KMS-11 (cell line): ENCODE measurements around the gene MRPL58.

Experiments
- H2AFZ ChIP-seq: fragments of 200-600 bp; sonication (generic); 2 replicates; pipeline ENCODE4 v1.6.1; 2016; ENCODE audit warnings: antibody characterized with exemption, mixed run types, low read depth
- H3K27ac ChIP-seq: fragments of 200-600 bp; sonication (generic); 2 replicates; pipeline ENCODE4 v1.6.1; 2016; ENCODE audit warnings: mild to moderate bottlenecking, mixed run types
- H3K27me3 ChIP-seq: fragments of 200-600 bp; sonication (generic); 2 replicates; pipeline ENCODE4 v1.6.1; 2017; ENCODE audit warnings: mild to moderate bottlenecking, low read depth, mixed run types, moderate library complexity; ENCODE audit not compliant: insufficient read depth
- H3K36me3 ChIP-seq: fragments of 200-600 bp; sonication (generic); 2 replicates; pipeline ENCODE4 v1.6.1; 2017; ENCODE audit warnings: mild to moderate bottlenecking, mixed run types; ENCODE audit not compliant: insufficient read depth
- H3K4me1 ChIP-seq: fragments of 200-600 bp; sonication (generic); 2 replicates; pipeline ENCODE4 v1.6.1; 2016; ENCODE audit warnings: mild to moderate bottlenecking, low read depth, mixed run types; ENCODE audit not compliant: poor library complexity, severe bottlenecking
- H3K4me2 ChIP-seq: fragments of 200-600 bp; sonication (generic); 2 replicates; pipeline ENCODE4 v1.7.0; 2016; ENCODE audit warnings: mild to moderate bottlenecking, mixed run types
- H3K4me3 ChIP-seq: fragments of 200-600 bp; sonication (generic); IDR thresholded peaks from 2 replicates; pipeline ENCODE4 v1.6.1; 2017; ENCODE audit warnings: low read depth, low read length, mixed read lengths; ENCODE audit not compliant: insufficient read depth
- H3K79me2 ChIP-seq: fragments of 200-600 bp; sonication (generic); 2 replicates; pipeline ENCODE4 v1.6.1; 2016; ENCODE audit warnings: low read depth, mixed run types; ENCODE audit not compliant: insufficient read depth
- H3K9ac ChIP-seq: fragments of 200-600 bp; sonication (generic); 2 replicates; pipeline ENCODE4 v1.6.1; 2016; ENCODE audit warnings: mild to moderate bottlenecking, mixed run types
- H4K20me1 ChIP-seq: fragments of 200-600 bp; sonication (generic); 2 replicates; pipeline ENCODE4 v1.6.1; 2016; ENCODE audit warnings: mild to moderate bottlenecking, mixed run types; ENCODE audit not compliant: insufficient read depth
- TF ChIP-seq, protein P1 (sequence below): fragments of 200-600 bp; sonication (generic); conservative IDR thresholded peaks from 2 replicates; pipeline ENCODE4 v1.6.1; 2017; ENCODE audit warnings: low read depth, mild to moderate bottlenecking, antibody characterized with exemption, low read length, moderate library complexity, mixed read lengths

The MRPL58 gene

DNA sequence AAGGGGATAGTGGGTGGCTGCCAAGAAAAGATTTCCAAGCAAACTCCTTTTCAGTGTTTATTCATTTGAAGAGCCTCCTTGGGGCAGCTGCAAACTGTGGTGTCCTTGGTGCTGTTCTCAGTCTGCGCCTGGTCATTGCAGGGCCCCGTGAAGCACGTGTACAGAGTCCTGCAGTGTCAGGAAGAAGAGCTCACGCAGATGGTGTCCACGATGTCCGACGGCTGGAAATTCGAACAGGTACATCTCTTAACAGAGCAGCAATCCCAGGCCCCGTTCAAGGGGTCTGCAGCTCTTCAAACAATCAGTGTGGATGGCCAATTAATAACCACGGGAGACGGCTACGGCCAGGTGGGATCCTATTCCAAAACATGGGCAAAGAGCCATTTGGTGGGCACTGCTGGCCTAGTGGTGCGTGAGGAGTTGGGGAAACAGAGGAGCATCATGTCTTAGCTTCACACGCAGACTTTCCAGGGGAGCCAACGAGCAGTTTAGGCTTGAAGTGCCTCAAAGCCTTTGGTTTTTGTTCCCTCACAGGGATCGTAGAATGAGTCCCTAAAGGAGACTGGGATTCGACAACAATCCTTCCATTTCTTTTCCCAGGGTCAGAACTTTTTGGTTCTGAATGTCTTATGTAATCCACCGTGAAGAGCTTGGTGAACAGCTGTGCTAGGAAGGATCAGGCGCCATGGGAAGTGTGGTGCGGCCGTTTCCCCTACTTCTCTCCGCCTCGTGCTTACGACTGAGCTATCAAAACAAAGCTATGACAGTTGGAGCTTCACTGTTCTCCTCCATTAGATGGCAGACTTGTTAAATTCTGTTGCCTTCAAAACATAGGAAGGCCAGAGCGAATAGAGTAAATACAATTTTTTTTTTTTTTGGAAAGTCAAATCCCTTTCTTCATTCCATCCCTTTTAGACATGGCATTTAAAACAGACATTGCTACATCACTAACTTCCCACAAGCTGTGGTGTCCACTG is 47.2 kb downstream of the MRPL58 start:
- H3K4me1 ChIP-seq: peaks cover 4% of the 10 kb centered on the region
- peaks cover 2% of the 10 kb centered on the region; the same call in 1 of the 2 replicates for H3K36me3 ChIP-seq
- H3K4me2 ChIP-seq: no peak overlapping the region
- H3K9ac ChIP-seq: no peak overlapping the region
- H2AFZ ChIP-seq: no peak overlapping the region
- H3K79me2 ChIP-seq: no peaks in the 10 kb centered on the region
- H3K4me3 ChIP-seq: no peak overlapping the region
- no peaks in the 10 kb centered on the region for H3K27me3 ChIP-seq
- H4K20me1 ChIP-seq: no peaks in the 10 kb centered on the region
- no peak overlapping the region for H3K27ac ChIP-seq
- TF ChIP-seq, protein P1, sequence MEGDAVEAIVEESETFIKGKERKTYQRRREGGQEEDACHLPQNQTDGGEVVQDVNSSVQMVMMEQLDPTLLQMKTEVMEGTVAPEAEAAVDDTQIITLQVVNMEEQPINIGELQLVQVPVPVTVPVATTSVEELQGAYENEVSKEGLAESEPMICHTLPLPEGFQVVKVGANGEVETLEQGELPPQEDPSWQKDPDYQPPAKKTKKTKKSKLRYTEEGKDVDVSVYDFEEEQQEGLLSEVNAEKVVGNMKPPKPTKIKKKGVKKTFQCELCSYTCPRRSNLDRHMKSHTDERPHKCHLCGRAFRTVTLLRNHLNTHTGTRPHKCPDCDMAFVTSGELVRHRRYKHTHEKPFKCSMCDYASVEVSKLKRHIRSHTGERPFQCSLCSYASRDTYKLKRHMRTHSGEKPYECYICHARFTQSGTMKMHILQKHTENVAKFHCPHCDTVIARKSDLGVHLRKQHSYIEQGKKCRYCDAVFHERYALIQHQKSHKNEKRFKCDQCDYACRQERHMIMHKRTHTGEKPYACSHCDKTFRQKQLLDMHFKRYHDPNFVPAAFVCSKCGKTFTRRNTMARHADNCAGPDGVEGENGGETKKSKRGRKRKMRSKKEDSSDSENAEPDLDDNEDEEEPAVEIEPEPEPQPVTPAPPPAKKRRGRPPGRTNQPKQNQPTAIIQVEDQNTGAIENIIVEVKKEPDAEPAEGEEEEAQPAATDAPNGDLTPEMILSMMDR: 0 out of 2 replicates have a peak, but pooled peaks have one; percentile 14

DNA sequence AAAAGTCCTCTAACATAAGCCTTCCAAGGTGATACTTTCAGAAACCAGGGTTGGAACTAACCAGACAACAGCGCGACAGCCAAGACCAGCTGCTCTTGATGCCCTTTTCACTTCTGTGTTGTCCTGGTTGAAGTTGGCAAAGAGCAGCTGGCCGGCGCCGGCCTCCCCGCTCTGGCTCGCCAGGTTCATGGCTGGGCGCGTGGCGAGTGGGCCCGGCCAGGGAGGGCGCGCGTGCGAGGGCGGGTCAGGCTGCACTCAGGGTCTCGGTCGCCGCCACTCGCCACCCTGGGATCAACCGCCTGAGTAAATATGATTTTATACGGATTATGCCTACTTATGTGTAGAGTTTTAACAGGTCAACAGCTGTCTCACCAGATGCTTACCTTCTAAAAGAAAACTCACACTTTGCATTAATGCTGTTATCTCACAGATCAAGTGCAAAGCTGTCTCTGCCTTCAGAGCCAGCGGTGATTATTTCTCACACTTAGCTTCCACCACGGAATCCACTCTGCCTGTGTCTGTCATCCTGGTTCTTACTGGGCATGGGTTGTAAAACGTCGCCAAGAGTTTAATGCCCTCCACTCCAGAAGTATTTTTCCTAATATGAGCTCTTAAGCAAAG is 48.1 kb downstream of the MRPL58 start:
- Histone ChIP-seq H2AFZ (no peak overlapping the region), H3K4me1 (peaks cover 13% of the 10 kb centered on the region), H3K4me3 (no peak overlapping the region), H4K20me1 (no peaks in the 10 kb centered on the region), H3K4me2 (no peak overlapping the region), H3K27ac (no peak overlapping the region), H3K79me2 (no peaks in the 10 kb centered on the region), H3K27me3 (no peaks in the 10 kb centered on the region), H3K36me3 (peaks cover 2% of the 10 kb centered on the region; the same call in 1 of the 2 replicates), H3K9ac (no peak overlapping the region)
- TF ChIP-seq, protein P1: no peak

DNA sequence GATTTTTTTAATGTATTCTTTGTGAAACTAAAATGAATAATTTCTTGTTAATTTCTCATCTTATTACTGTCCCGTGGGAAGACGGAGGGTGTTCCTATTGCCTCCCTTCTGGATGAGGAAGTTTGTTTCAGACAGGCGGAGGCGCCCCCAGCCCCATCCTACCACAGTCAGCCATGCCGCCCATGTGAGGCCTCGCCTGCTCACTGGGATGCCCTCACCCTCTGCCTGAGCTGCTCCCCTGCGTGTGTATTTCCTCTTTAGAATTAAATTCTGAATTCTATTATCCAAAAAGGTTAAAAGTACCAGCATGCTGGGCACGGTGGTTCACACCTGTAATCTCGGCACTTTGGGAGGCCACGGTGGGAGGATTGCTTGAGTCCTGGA is 48.6 kb downstream of the MRPL58 start:
- Histone ChIP-seq H3K4me2 (no peak overlapping the region), H3K27ac (no peak overlapping the region), H2AFZ (no peak overlapping the region), H3K4me1 (peaks cover 18% of the 10 kb centered on the region), H3K9ac (no peak overlapping the region), H3K36me3 (peaks cover 2% of the 10 kb centered on the region; the same call in 1 of the 2 replicates), H4K20me1 (no peaks in the 10 kb centered on the region), H3K27me3 (no peaks in the 10 kb centered on the region), H3K4me3 (no peak overlapping the region), H3K79me2 (no peaks in the 10 kb centered on the region)
- TF ChIP-seq, protein P1: no peak

DNA sequence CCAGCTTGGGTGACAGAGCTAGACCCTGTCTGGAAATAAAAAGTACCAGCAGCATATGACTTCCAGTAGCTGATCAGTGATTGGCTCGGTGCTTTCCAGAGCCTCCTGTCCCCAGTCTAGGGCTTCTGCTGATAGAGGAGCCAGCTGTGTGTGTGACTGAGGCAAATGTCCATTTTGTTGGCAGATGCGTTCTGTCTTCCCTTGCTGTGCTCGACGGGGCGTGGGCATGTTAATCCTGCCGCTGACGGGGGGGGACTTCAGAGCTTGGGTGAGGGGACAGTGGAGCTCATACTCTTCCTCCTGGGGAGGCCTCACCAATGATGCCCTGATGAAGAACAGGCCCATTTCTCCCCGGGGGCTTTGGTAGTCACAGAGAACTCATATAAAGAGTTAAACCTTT is 49.1 kb downstream of the MRPL58 start:
- H3K36me3 ChIP-seq: peaks cover 2% of the 10 kb centered on the region; the same call in 1 of the 2 replicates
- H3K9ac ChIP-seq: no peak overlapping the region
- H4K20me1 ChIP-seq: no peaks in the 10 kb centered on the region
- no peak overlapping the region for H2AFZ ChIP-seq
- H3K79me2 ChIP-seq: no peaks in the 10 kb centered on the region
- peaks cover 24% of the 10 kb centered on the region for H3K4me1 ChIP-seq
- no peaks in the 10 kb centered on the region for H3K27me3 ChIP-seq
- no peak overlapping the region for H3K4me3 ChIP-seq
- no peak overlapping the region for H3K27ac ChIP-seq
- no peak overlapping the region for H3K4me2 ChIP-seq
- TF ChIP-seq, protein P1: no peak
